K562 (cell line): ENCODE measurements around the gene ACVR2B. TPM values are rescaled to one million over a fixed set of nuclear protein-coding genes. Genes with fewer than 3 reads are reported as not detected.

Source experiments
- PCBP1 ChIP-seq: fragments of 200-400 bp; formaldehyde crosslinking; IDR thresholded peaks from 2 replicates; pipeline ENCODE4 v1.6.1; 2018; ENCODE audit warnings: mild to moderate bottlenecking, low read depth, low read length; ENCODE audit not compliant: poor library complexity, severe bottlenecking
- PCBP2 ChIP-seq: fragments of 200-400 bp; formaldehyde crosslinking; IDR thresholded peaks from 2 replicates; pipeline ENCODE4 v1.6.1; 2018; ENCODE audit warnings: low read length, low read depth, mild to moderate bottlenecking, moderate library complexity; ENCODE audit not compliant: poor library complexity, severe bottlenecking
- POLR3G ChIP-seq: IDR thresholded peaks from 2 replicates; pipeline ENCODE4 v1.6.1; 2011; ENCODE audit not compliant: insufficient read length, insufficient replicate concordance; ENCODE audit errors: extremely low read depth
- PTBP1 ChIP-seq: fragments of 200-400 bp; formaldehyde crosslinking; IDR thresholded peaks from 2 replicates; pipeline ENCODE4 v1.6.1; 2017; ENCODE audit warnings: low read depth, low read length
- RBM25 ChIP-seq: fragments of 200-400 bp; formaldehyde crosslinking; IDR thresholded peaks from 2 replicates; pipeline ENCODE4 v1.6.1; 2018; ENCODE audit warnings: low read length, low read depth, moderate library complexity; ENCODE audit not compliant: severe bottlenecking
- YBX1 ChIP-seq: fragments of 450-650 bp; IDR thresholded peaks from 2 replicates; pipeline ENCODE4 v1.7.1; 2016; ENCODE audit warnings: mild to moderate bottlenecking
- ZNF140 ChIP-seq: fragments of 250-450 bp; sonication (Bioruptor Pico); IDR thresholded peaks from 2 replicates; pipeline ENCODE4 v1.8.0; 2021; ENCODE audit warnings: moderate library complexity, mild to moderate bottlenecking, inconsistent platforms
- ZNF197 ChIP-seq: fragments of 200-800 bp; sonication (Bioruptor generic); IDR thresholded peaks from 2 replicates; pipeline ENCODE4 v1.6.1; 2016; ENCODE audit warnings: low read depth, missing genetic modification characterization, missing compliant biosample characterization
- ZNF253 ChIP-seq: fragments of 250-450 bp; sonication (Bioruptor Pico); conservative IDR thresholded peaks from 2 replicates; pipeline ENCODE4 v1.6.1; 2021; ENCODE audit warnings: mild to moderate bottlenecking
- ZNF311 ChIP-seq: fragments of 250-450 bp; sonication (Bioruptor Pico); IDR thresholded peaks from 2 replicates; pipeline ENCODE4 v1.4.0; 2020; ENCODE audit warnings: mild to moderate bottlenecking, moderate library complexity
- polyA plus RNA-seq, 8 experiments: library from polyadenylated mRNA; depleted of rRNA in 4 of 8; stranded (reverse) in 5 of 8; unstranded in 3 of 8; fragments of >200 nt; fragmentation: Nextera tagmentation in 2 of 8; fragmentation: Illumina TruSeq in 1 of 8; extraction: Ambion mirVana in 2 of 8; extraction: Trizol in 1 of 8; gene quantifications; 2 replicates each; pipeline versions ENCODE4 v1.2.1 to v1.2.3, GENCODE V29; 2011 to 2014; ENCODE audit warnings: inconsistent platforms in 1 of 8, missing spikeins in 1 of 8
- total RNA-seq, 7 experiments: library from RNA; depleted of rRNA in 6 of 7; stranded (reverse); fragments of >200 nt in 6 of 7; fragmentation: Illumina TruSeq in 2 of 7; extraction: Trizol in 2 of 7; gene quantifications; 2 replicates each; pipeline versions ENCODE4 v1.2.1 to v1.2.3, GENCODE V29; 2011 to 2021; ENCODE audit warnings: low replicate concordance in 1 of 7
- TF ChIP-seq, protein P1 (sequence below): fragments of 250-450 bp; sonication (Bioruptor Pico); IDR thresholded peaks from 2 replicates; pipeline ENCODE4 v1.4.0; 2020; ENCODE audit warnings: mild to moderate bottlenecking, moderate library complexity, borderline replicate concordance
- TF ChIP-seq, protein P2 (sequence below): sonication (generic); formaldehyde crosslinking; IDR thresholded peaks from 2 replicates; pipeline ENCODE4 v1.8.0; 2022; ENCODE audit warnings: missing genetic modification reagents, mild to moderate bottlenecking, borderline replicate concordance
- TF ChIP-seq, protein P3 (sequence below): IDR thresholded peaks from 3 replicates; pipeline ENCODE4 v1.6.1; 2011; ENCODE audit warnings: borderline replicate concordance, mild to moderate bottlenecking, moderate library complexity; ENCODE audit not compliant: insufficient read length; ENCODE audit errors: extremely low read depth
- TF ChIP-seq, protein P4 (sequence below): IDR thresholded peaks from 3 replicates; pipeline ENCODE4 v1.6.1; 2011; ENCODE audit warnings: borderline replicate concordance, mild to moderate bottlenecking; ENCODE audit not compliant: insufficient read length, insufficient read depth
- TF ChIP-seq, protein P5 (sequence below): sonication (generic); formaldehyde crosslinking; IDR thresholded peaks from 2 replicates; pipeline ENCODE4 v1.4.0; 2020; ENCODE audit warnings: mild to moderate bottlenecking, missing genetic modification reagents

ACVR2B gene
- total and polyA plus RNA-seq, 9 of the 15 experiments (the other 6 are each of a cell fraction or from before 2014, with no cell fraction given): 1.8 to 23.7 (median 7.1) TPM

DNA sequence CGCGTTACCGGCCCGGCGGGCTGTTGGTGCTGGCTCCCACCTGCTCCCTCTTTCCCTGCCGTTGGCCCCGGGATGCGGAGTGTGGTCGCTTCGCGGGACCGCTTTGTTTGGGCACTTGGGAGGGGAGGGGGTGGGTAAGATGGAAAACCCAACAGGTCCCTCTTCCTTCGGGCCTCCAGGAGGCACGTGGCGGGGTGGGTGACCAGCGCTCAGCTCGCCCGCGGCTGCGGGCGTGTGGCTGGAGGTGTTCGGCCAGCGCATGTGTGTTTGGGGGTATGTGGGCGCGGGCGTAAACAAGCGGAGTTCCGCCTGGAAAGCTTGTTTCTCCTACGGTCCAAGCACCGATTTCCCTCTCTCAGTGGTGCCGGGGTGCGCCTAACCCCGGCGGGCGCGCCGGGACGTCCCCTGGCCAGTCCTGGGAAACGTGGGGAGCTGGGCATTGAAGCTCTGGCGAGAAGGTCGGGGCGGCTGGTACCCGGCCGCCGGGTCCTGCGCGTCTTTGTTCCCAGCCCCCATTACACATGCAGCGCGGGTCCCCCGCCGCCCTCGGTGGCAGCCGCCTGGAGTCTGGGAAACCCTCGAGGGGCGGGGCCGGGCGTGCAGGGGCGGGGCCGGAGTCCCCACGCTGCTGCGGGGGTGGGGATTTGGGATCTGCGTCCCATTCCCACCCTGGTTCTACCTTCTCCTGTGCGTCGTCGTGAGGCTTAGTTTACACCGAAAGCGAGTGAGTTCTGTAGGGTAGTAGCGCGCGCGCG, 1.4 kb downstream of the ACVR2B start (continued):
- TF ChIP-seq, protein P1, sequence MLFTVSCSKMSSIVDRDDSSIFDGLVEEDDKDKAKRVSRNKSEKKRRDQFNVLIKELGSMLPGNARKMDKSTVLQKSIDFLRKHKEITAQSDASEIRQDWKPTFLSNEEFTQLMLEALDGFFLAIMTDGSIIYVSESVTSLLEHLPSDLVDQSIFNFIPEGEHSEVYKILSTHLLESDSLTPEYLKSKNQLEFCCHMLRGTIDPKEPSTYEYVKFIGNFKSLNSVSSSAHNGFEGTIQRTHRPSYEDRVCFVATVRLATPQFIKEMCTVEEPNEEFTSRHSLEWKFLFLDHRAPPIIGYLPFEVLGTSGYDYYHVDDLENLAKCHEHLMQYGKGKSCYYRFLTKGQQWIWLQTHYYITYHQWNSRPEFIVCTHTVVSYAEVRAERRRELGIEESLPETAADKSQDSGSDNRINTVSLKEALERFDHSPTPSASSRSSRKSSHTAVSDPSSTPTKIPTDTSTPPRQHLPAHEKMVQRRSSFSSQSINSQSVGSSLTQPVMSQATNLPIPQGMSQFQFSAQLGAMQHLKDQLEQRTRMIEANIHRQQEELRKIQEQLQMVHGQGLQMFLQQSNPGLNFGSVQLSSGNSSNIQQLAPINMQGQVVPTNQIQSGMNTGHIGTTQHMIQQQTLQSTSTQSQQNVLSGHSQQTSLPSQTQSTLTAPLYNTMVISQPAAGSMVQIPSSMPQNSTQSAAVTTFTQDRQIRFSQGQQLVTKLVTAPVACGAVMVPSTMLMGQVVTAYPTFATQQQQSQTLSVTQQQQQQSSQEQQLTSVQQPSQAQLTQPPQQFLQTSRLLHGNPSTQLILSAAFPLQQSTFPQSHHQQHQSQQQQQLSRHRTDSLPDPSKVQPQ (CRISPR knock-in tag): no peak
- TF ChIP-seq RBM25 (no peak), POLR3G (no peak), ZNF197 (no peak), YBX1 (no peak), PCBP2 (no peak), ZNF253 (CRISPR knock-in tag) (no peak), PCBP1 (peak; percentile 63), ZNF140 (CRISPR knock-in tag) (no peak), ZNF311 (no peak), PTBP1 (no peak)
- TF ChIP-seq, protein P2, sequence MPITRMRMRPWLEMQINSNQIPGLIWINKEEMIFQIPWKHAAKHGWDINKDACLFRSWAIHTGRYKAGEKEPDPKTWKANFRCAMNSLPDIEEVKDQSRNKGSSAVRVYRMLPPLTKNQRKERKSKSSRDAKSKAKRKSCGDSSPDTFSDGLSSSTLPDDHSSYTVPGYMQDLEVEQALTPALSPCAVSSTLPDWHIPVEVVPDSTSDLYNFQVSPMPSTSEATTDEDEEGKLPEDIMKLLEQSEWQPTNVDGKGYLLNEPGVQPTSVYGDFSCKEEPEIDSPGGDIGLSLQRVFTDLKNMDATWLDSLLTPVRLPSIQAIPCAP: no peak
- TF ChIP-seq, protein P3, sequence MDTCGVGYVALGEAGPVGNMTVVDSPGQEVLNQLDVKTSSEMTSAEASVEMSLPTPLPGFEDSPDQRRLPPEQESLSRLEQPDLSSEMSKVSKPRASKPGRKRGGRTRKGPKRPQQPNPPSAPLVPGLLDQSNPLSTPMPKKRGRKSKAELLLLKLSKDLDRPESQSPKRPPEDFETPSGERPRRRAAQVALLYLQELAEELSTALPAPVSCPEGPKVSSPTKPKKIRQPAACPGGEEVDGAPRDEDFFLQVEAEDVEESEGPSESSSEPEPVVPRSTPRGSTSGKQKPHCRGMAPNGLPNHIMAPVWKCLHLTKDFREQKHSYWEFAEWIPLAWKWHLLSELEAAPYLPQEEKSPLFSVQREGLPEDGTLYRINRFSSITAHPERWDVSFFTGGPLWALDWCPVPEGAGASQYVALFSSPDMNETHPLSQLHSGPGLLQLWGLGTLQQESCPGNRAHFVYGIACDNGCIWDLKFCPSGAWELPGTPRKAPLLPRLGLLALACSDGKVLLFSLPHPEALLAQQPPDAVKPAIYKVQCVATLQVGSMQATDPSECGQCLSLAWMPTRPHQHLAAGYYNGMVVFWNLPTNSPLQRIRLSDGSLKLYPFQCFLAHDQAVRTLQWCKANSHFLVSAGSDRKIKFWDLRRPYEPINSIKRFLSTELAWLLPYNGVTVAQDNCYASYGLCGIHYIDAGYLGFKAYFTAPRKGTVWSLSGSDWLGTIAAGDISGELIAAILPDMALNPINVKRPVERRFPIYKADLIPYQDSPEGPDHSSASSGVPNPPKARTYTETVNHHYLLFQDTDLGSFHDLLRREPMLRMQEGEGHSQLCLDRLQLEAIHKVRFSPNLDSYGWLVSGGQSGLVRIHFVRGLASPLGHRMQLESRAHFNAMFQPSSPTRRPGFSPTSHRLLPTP: no peak
- TF ChIP-seq, protein P4, sequence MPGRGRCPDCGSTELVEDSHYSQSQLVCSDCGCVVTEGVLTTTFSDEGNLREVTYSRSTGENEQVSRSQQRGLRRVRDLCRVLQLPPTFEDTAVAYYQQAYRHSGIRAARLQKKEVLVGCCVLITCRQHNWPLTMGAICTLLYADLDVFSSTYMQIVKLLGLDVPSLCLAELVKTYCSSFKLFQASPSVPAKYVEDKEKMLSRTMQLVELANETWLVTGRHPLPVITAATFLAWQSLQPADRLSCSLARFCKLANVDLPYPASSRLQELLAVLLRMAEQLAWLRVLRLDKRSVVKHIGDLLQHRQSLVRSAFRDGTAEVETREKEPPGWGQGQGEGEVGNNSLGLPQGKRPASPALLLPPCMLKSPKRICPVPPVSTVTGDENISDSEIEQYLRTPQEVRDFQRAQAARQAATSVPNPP: no peak
- TF ChIP-seq, protein P5, sequence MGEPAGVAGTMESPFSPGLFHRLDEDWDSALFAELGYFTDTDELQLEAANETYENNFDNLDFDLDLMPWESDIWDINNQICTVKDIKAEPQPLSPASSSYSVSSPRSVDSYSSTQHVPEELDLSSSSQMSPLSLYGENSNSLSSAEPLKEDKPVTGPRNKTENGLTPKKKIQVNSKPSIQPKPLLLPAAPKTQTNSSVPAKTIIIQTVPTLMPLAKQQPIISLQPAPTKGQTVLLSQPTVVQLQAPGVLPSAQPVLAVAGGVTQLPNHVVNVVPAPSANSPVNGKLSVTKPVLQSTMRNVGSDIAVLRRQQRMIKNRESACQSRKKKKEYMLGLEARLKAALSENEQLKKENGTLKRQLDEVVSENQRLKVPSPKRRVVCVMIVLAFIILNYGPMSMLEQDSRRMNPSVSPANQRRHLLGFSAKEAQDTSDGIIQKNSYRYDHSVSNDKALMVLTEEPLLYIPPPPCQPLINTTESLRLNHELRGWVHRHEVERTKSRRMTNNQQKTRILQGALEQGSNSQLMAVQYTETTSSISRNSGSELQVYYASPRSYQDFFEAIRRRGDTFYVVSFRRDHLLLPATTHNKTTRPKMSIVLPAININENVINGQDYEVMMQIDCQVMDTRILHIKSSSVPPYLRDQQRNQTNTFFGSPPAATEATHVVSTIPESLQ: no peak
